H1 (cell line): ENCODE data around the gene DCAF6. TPM values are rescaled to one million over a fixed set of nuclear protein-coding genes. Genes with fewer than 3 reads are reported as not detected.

Experiments used
- CHD2 ChIP-seq: IDR thresholded peaks from 2 replicates; pipeline ENCODE4 v1.6.1; 2012; ENCODE audit warnings: low read length, improper control_type of control experiment
- CREB1 ChIP-seq: IDR thresholded peaks from 2 replicates; pipeline ENCODE4 v1.6.1; 2012; ENCODE audit warnings: inconsistent platforms
- EGR1 ChIP-seq: IDR thresholded peaks from 2 replicates; pipeline ENCODE4 v1.6.1; 2011; ENCODE audit warnings: low read depth, low read length, borderline replicate concordance
- JUN ChIP-seq: IDR thresholded peaks from 2 replicates; pipeline ENCODE4 v1.6.1; 2011; ENCODE audit warnings: low read depth, mild to moderate bottlenecking, improper control_type of control experiment, low read length
- MAFK ChIP-seq: IDR thresholded peaks from 2 replicates; pipeline ENCODE4 v1.6.1; 2012; ENCODE audit warnings: low read depth, mild to moderate bottlenecking, improper control_type of control experiment, low read length
- NANOG ChIP-seq: IDR thresholded peaks from 2 replicates; pipeline ENCODE4 v1.6.1; 2011; ENCODE audit warnings: low read length, low read depth, mild to moderate bottlenecking, inconsistent platforms; ENCODE audit not compliant: insufficient read depth, poor library complexity, severe bottlenecking
- RXRA ChIP-seq: IDR thresholded peaks from 2 replicates; pipeline ENCODE4 v1.6.1; 2011; ENCODE audit warnings: low read depth, mild to moderate bottlenecking, low read length, moderate library complexity; ENCODE audit not compliant: insufficient read depth
- SAP30 ChIP-seq: fragments of 300-600 bp; sonication (generic); IDR thresholded peaks from 2 replicates; pipeline ENCODE4 v1.7.1; 2012; ENCODE audit warnings: low read length, moderate library complexity, mild to moderate bottlenecking, inconsistent platforms; ENCODE audit not compliant: insufficient read depth, insufficient replicate concordance
- SP1 ChIP-seq: IDR thresholded peaks from 2 replicates; pipeline ENCODE4 v1.6.1; 2011; ENCODE audit warnings: low read depth, low read length
- YY1 ChIP-seq: IDR thresholded peaks from 2 replicates; pipeline ENCODE4 v1.6.1; 2011; ENCODE audit warnings: low read depth, mild to moderate bottlenecking, low read length
- polyA plus RNA-seq, 7 experiments: library from polyadenylated mRNA; depleted of rRNA in 3 of 7; stranded (reverse) in 5 of 7; unstranded in 2 of 7; fragments of >200 nt in 5 of 7; fragments of 200-250 nt in 2 of 7; gene quantifications; 1 replicate in 5 of 7; 2 replicates in 1 of 7; 4 replicates in 1 of 7; pipeline versions ENCODE4 v1.2.1 to v1.2.3, GENCODE V29; 2011 to 2013; ENCODE audit warnings: missing spikeins in 2 of 7, mixed read lengths in 2 of 7
- total RNA-seq: library from RNA; stranded (reverse); fragmentation: NEBNext Ultra II Directional; extraction: Animal tissue kit (Norgen Biotek cat#: 25700); gene quantifications from 2 replicates; pipeline ENCODE4 v1.2.1, GENCODE V29; 2021
- TF ChIP-seq, protein P1 (sequence below): fragments of 300-600 bp; sonication (generic); IDR thresholded peaks from 2 replicates; pipeline ENCODE4 v1.7.1; 2012; ENCODE audit warnings: low read length, moderate library complexity, mild to moderate bottlenecking, inconsistent platforms; ENCODE audit not compliant: insufficient replicate concordance
- TF ChIP-seq, protein P2 (sequence below): IDR thresholded peaks from 2 replicates; pipeline ENCODE4 v1.6.1; 2011; ENCODE audit warnings: low read length, improper control_type of control experiment

Gene DCAF6
- total and polyA plus RNA-seq, 2 of the 8 experiments (the other 6 are each of a cell fraction or from before 2014, with no cell fraction given), result 12.3 to 17.4 TPM

DNA sequence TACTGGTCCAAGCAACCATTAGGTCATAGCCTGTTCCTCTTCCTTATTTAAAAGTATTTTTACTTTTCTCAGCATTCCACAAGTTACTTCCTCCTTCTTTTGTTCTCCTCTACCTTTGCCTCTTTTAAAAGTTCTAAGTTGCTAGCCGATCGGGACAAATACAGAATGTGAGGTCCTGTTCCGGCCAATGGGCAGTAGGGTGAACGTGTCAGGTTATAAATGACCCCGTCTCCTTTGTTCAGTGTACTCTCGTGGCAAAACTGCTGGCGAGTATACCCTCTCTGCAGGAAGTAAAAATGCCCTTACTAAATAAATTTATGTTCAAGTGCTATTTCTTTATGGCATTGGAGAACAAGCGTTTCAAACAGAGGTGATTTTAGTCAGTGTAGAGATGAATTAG is 25.1 kb upstream of the DCAF6 start (continued):
- TF ChIP-seq, protein P1, sequence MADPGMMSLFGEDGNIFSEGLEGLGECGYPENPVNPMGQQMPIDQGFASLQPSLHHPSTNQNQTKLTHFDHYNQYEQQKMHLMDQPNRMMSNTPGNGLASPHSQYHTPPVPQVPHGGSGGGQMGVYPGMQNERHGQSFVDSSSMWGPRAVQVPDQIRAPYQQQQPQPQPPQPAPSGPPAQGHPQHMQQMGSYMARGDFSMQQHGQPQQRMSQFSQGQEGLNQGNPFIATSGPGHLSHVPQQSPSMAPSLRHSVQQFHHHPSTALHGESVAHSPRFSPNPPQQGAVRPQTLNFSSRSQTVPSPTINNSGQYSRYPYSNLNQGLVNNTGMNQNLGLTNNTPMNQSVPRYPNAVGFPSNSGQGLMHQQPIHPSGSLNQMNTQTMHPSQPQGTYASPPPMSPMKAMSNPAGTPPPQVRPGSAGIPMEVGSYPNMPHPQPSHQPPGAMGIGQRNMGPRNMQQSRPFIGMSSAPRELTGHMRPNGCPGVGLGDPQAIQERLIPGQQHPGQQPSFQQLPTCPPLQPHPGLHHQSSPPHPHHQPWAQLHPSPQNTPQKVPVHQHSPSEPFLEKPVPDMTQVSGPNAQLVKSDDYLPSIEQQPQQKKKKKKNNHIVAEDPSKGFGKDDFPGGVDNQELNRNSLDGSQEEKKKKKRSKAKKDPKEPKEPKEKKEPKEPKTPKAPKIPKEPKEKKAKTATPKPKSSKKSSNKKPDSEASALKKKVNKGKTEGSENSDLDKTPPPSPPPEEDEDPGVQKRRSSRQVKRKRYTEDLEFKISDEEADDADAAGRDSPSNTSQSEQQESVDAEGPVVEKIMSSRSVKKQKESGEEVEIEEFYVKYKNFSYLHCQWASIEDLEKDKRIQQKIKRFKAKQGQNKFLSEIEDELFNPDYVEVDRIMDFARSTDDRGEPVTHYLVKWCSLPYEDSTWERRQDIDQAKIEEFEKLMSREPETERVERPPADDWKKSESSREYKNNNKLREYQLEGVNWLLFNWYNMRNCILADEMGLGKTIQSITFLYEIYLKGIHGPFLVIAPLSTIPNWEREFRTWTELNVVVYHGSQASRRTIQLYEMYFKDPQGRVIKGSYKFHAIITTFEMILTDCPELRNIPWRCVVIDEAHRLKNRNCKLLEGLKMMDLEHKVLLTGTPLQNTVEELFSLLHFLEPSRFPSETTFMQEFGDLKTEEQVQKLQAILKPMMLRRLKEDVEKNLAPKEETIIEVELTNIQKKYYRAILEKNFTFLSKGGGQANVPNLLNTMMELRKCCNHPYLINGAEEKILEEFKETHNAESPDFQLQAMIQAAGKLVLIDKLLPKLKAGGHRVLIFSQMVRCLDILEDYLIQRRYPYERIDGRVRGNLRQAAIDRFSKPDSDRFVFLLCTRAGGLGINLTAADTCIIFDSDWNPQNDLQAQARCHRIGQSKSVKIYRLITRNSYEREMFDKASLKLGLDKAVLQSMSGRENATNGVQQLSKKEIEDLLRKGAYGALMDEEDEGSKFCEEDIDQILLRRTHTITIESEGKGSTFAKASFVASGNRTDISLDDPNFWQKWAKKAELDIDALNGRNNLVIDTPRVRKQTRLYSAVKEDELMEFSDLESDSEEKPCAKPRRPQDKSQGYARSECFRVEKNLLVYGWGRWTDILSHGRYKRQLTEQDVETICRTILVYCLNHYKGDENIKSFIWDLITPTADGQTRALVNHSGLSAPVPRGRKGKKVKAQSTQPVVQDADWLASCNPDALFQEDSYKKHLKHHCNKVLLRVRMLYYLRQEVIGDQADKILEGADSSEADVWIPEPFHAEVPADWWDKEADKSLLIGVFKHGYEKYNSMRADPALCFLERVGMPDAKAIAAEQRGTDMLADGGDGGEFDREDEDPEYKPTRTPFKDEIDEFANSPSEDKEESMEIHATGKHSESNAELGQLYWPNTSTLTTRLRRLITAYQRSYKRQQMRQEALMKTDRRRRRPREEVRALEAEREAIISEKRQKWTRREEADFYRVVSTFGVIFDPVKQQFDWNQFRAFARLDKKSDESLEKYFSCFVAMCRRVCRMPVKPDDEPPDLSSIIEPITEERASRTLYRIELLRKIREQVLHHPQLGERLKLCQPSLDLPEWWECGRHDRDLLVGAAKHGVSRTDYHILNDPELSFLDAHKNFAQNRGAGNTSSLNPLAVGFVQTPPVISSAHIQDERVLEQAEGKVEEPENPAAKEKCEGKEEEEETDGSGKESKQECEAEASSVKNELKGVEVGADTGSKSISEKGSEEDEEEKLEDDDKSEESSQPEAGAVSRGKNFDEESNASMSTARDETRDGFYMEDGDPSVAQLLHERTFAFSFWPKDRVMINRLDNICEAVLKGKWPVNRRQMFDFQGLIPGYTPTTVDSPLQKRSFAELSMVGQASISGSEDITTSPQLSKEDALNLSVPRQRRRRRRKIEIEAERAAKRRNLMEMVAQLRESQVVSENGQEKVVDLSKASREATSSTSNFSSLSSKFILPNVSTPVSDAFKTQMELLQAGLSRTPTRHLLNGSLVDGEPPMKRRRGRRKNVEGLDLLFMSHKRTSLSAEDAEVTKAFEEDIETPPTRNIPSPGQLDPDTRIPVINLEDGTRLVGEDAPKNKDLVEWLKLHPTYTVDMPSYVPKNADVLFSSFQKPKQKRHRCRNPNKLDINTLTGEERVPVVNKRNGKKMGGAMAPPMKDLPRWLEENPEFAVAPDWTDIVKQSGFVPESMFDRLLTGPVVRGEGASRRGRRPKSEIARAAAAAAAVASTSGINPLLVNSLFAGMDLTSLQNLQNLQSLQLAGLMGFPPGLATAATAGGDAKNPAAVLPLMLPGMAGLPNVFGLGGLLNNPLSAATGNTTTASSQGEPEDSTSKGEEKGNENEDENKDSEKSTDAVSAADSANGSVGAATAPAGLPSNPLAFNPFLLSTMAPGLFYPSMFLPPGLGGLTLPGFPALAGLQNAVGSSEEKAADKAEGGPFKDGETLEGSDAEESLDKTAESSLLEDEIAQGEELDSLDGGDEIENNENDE, result no peak
- TF ChIP-seq, protein P2, sequence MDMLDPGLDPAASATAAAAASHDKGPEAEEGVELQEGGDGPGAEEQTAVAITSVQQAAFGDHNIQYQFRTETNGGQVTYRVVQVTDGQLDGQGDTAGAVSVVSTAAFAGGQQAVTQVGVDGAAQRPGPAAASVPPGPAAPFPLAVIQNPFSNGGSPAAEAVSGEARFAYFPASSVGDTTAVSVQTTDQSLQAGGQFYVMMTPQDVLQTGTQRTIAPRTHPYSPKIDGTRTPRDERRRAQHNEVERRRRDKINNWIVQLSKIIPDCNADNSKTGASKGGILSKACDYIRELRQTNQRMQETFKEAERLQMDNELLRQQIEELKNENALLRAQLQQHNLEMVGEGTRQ, result no peak
- TF ChIP-seq RXRA (no peak), SAP30 (no peak), NANOG (no peak), MAFK (no peak), JUN (no peak), CREB1 (no peak), SP1 (no peak), EGR1 (no peak), YY1 (no peak), CHD2 (no peak)
